DOHH2 (cell line): Measurements from ENCODE around the gene MYO1D.

Experiments
- H3F3A ChIP-seq: fragments of 200-600 bp; sonication (generic), shearing (Covaris generic); 2 replicates; pipeline ENCODE4 v1.6.0; 2016; ENCODE audit warnings: antibody characterized with exemption, mild to moderate bottlenecking; ENCODE audit not compliant: control insufficient read depth, insufficient read depth
- H3K27ac ChIP-seq: fragments of 200-600 bp; sonication (generic); 2 replicates; pipeline ENCODE4 v1.5.1; 2014; ENCODE audit warnings: low read depth, mild to moderate bottlenecking, low read length, moderate library complexity
- H3K27me3 ChIP-seq: fragments of 200-600 bp; sonication (generic); 2 replicates; pipeline ENCODE4 v1.6.1; 2014; ENCODE audit warnings: mild to moderate bottlenecking, low read length, mixed read lengths; ENCODE audit not compliant: control insufficient read depth
- H3K36me3 ChIP-seq: fragments of 200-600 bp; sonication (generic); 2 replicates; pipeline ENCODE4 v1.6.1; 2014; ENCODE audit warnings: mild to moderate bottlenecking, low read length, moderate library complexity, mixed read lengths; ENCODE audit not compliant: control insufficient read depth
- H3K4me1 ChIP-seq: fragments of 200-600 bp; sonication (generic); 2 replicates; pipeline ENCODE4 v1.6.1; 2014; ENCODE audit warnings: mild to moderate bottlenecking, low read length, mixed read lengths; ENCODE audit not compliant: control insufficient read depth
- H3K4me2 ChIP-seq: fragments of 200-600 bp; sonication (generic); 2 replicates; pipeline ENCODE4 v1.6.0; 2014; ENCODE audit warnings: mild to moderate bottlenecking, low read length, moderate library complexity
- H3K4me3 ChIP-seq: fragments of 200-600 bp; sonication (generic); 2 replicates; pipeline ENCODE4 v1.5.1; 2014; ENCODE audit warnings: mild to moderate bottlenecking, low read length, mixed read lengths
- H3K79me2 ChIP-seq: fragments of 200-600 bp; sonication (generic); 2 replicates; pipeline ENCODE4 v1.6.1; 2014; ENCODE audit warnings: mild to moderate bottlenecking, low read length, mixed read lengths; ENCODE audit not compliant: control insufficient read depth
- H3K9me2 ChIP-seq: fragments of 200-600 bp; sonication (generic); replicated peaks from 2 replicates; pipeline ENCODE4 v1.6.1; 2014; ENCODE audit warnings: mild to moderate bottlenecking, low read length, mixed read lengths; ENCODE audit not compliant: control insufficient read depth
- H3K9me3 ChIP-seq: fragments of 200-600 bp; sonication (generic); 2 replicates; pipeline ENCODE4 v1.6.1; 2014; ENCODE audit warnings: antibody characterized with exemption, low read length, mixed read lengths; ENCODE audit not compliant: control insufficient read depth, insufficient read depth
- H4K20me1 ChIP-seq: fragments of 200-600 bp; sonication (generic); 2 replicates; pipeline ENCODE4 v1.6.0; 2014; ENCODE audit warnings: low read depth, mild to moderate bottlenecking, antibody characterized with exemption, low read length, moderate library complexity; ENCODE audit not compliant: control insufficient read depth, insufficient read depth
- EZH2phosphoT487 ChIP-seq: fragments of 200-600 bp; sonication (generic); IDR thresholded peaks from 2 replicates; pipeline ENCODE4 v1.6.1; 2017; ENCODE audit warnings: borderline replicate concordance, mild to moderate bottlenecking, antibody characterized with exemption, low read length, moderate library complexity, mixed read lengths
- TF ChIP-seq, protein P1 (sequence below): fragments of 200-600 bp; sonication (generic); IDR thresholded peaks from one replicate; pipeline ENCODE4 v1.5.1; 2014; ENCODE audit warnings: antibody characterized with exemption, mild to moderate bottlenecking, low read depth, low read length; ENCODE audit not compliant: poor library complexity, severe bottlenecking

The MYO1D gene

DNA sequence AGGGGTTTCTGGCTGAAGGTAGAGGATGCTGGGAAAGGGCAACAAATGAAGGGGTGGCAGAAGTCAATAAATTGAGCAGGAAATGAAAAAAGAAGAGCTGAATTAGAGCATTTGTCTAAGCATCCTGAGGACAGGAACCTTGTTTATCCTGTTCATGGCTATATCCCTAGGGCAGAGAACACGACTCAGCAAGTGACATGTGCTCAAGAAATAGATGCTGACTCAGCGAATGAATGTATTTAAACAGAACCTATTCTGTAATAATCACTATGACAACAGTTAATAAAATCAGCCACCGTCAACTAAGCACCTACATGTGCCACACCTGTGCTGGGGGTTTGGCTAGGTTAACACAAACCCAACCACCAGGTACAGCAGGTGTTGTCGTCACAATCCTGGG, 309.8 kb downstream of the MYO1D start:
- Histone ChIP-seq H4K20me1 (no peaks in the 10 kb centered on the region), H3K9me3 (no peaks in the 10 kb centered on the region), H3K79me2 (no peaks in the 10 kb centered on the region), H3K27me3 (peaks cover 30% of the 10 kb centered on the region), H3K36me3 (no peaks in the 10 kb centered on the region), H3K4me2 (no peak overlapping the region), H3K4me3 (no peak overlapping the region), H3F3A (no peaks in the 10 kb centered on the region), H3K9me2 (no peaks in the 10 kb centered on the region), H3K27ac (no peak overlapping the region), H3K4me1 (no peaks in the 10 kb centered on the region)
- TF ChIP-seq EZH2phosphoT487 = no peak
- TF ChIP-seq, protein P1, sequence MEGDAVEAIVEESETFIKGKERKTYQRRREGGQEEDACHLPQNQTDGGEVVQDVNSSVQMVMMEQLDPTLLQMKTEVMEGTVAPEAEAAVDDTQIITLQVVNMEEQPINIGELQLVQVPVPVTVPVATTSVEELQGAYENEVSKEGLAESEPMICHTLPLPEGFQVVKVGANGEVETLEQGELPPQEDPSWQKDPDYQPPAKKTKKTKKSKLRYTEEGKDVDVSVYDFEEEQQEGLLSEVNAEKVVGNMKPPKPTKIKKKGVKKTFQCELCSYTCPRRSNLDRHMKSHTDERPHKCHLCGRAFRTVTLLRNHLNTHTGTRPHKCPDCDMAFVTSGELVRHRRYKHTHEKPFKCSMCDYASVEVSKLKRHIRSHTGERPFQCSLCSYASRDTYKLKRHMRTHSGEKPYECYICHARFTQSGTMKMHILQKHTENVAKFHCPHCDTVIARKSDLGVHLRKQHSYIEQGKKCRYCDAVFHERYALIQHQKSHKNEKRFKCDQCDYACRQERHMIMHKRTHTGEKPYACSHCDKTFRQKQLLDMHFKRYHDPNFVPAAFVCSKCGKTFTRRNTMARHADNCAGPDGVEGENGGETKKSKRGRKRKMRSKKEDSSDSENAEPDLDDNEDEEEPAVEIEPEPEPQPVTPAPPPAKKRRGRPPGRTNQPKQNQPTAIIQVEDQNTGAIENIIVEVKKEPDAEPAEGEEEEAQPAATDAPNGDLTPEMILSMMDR = no peak

DNA sequence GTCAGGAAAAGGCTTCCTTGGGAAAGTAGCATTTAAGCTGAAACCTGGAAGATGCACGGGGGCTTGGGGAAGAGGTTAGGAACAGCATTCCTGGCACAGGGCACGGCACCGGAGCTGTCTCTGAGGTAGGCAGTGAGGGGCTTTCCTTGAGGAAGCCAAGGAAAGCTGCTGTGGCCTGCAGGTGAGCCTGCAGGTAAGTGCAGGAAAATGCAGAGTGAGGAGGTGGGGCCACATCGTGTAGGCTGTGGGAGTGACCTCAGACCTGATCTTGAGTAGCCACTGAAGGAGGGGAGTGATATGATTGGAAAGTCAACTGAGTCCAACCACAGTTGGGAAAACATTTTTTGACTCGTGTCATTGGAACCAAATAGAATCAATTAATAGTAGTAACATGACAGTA, 310.6 kb downstream of the MYO1D start:
- Histone ChIP-seq H3K79me2 (no peaks in the 10 kb centered on the region), H3F3A (no peaks in the 10 kb centered on the region), H3K4me3 (no peak overlapping the region), H3K36me3 (no peaks in the 10 kb centered on the region), H3K9me3 (no peaks in the 10 kb centered on the region), H3K27ac (no peak overlapping the region), H3K27me3 (peaks cover 27% of the 10 kb centered on the region), H3K9me2 (no peaks in the 10 kb centered on the region), H4K20me1 (no peaks in the 10 kb centered on the region), H3K4me1 (no peaks in the 10 kb centered on the region), H3K4me2 (no peak overlapping the region)
- TF ChIP-seq EZH2phosphoT487 = no peak
- TF ChIP-seq, protein P1 = no peak

GRCh38 chr17:32565401-32565800, 311.5 kb downstream of the MYO1D start:
- H3K9me3 ChIP-seq = no peaks in the 10 kb centered on the region
- H3K27me3 ChIP-seq = peaks cover 20% of the 10 kb centered on the region
- TF ChIP-seq EZH2phosphoT487 = no peak
- TF ChIP-seq, protein P1 = no peak
- no peaks in the 10 kb centered on the region for H3K9me2 ChIP-seq
- H3F3A ChIP-seq = no peaks in the 10 kb centered on the region
- H3K36me3 ChIP-seq = no peaks in the 10 kb centered on the region
- H4K20me1 ChIP-seq = no peaks in the 10 kb centered on the region
- no peaks in the 10 kb centered on the region for H3K4me1 ChIP-seq
- no peaks in the 10 kb centered on the region for H3K79me2 ChIP-seq
- no peak overlapping the region for H3K4me3 ChIP-seq
- no peak overlapping the region for H3K27ac ChIP-seq
- no peak overlapping the region for H3K4me2 ChIP-seq

DNA sequence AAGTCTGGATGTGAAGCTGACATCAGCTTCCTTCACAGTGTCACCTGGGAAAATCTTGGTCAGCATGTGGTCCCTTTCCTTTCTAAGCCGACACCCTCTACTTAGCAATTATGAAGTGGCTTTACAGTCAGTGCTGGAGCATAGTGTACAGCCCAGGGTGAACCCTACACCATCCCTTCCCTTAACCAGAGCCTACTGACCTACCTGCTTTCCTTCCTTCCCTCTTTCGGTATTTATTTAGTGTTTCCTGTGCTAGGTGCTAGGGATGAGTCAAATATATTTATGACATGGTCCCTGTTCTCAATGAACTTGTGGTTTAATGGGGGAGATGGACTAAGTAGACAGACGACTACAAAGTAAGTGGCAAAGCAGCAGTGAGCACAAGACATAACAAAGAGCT, 312.6 kb downstream of the MYO1D start:
- Histone ChIP-seq H3K4me1 (peaks cover 3% of the 10 kb centered on the region), H3K9me3 (no peaks in the 10 kb centered on the region), H3K9me2 (no peaks in the 10 kb centered on the region), H3K36me3 (no peaks in the 10 kb centered on the region), H3F3A (no peaks in the 10 kb centered on the region), H3K79me2 (no peaks in the 10 kb centered on the region), H3K27ac (no peak overlapping the region), H3K4me3 (no peak overlapping the region), H4K20me1 (no peaks in the 10 kb centered on the region), H3K27me3 (peaks cover 13% of the 10 kb centered on the region), H3K4me2 (no peak overlapping the region)
- TF ChIP-seq, protein P1 = no peak
- no peak for TF ChIP-seq EZH2phosphoT487
